OCI-LY1 (cell line): ENCODE results near the gene LRFN3.

Experiments used
- H2AFZ ChIP-seq: fragments of 200-600 bp; sonication (generic), shearing (Covaris generic); 2 replicates; pipeline ENCODE4 v1.6.0; 2014; ENCODE audit warnings: antibody characterized with exemption, mild to moderate bottlenecking, low read length
- H3F3A ChIP-seq: fragments of 200-600 bp; sonication (generic), shearing (Covaris generic); 2 replicates; pipeline ENCODE4 v1.6.0; 2014; ENCODE audit warnings: mild to moderate bottlenecking, antibody characterized with exemption, low read length, moderate library complexity; ENCODE audit not compliant: insufficient read depth
- H3K27ac ChIP-seq: fragments of 200-600 bp; sonication (generic); 2 replicates; pipeline ENCODE4 v1.5.1; 2014; ENCODE audit warnings: low read length, mixed run types, mild to moderate bottlenecking, low read depth; ENCODE audit not compliant: poor library complexity, severe bottlenecking
- H3K27me3 ChIP-seq: fragments of 200-600 bp; sonication (generic); 2 replicates; pipeline ENCODE4 v1.6.0; 2014; ENCODE audit warnings: antibody characterized with exemption, mild to moderate bottlenecking, low read length, moderate library complexity; ENCODE audit not compliant: insufficient read depth
- H3K36me3 ChIP-seq: fragments of 200-600 bp; sonication (generic); 2 replicates; pipeline ENCODE4 v1.6.1; 2014; ENCODE audit warnings: mild to moderate bottlenecking, antibody characterized with exemption, low read length, moderate library complexity, mixed read lengths; ENCODE audit not compliant: insufficient read depth
- H3K4me1 ChIP-seq: fragments of 200-600 bp; sonication (generic); 2 replicates; pipeline ENCODE4 v1.5.1; 2014; ENCODE audit warnings: mild to moderate bottlenecking, low read length, moderate library complexity; ENCODE audit not compliant: insufficient read depth, severe bottlenecking
- H3K4me2 ChIP-seq: fragments of 200-600 bp; sonication (generic), shearing (Covaris generic); 2 replicates; pipeline ENCODE4 v1.6.1; 2014; ENCODE audit warnings: low read length
- H3K4me3 ChIP-seq: fragments of 200-600 bp; sonication (generic); 2 replicates; pipeline ENCODE4 v1.5.1; 2014; ENCODE audit warnings: low read length, low read depth, mild to moderate bottlenecking, mixed read lengths; ENCODE audit not compliant: poor library complexity, severe bottlenecking
- H3K79me2 ChIP-seq: fragments of 200-600 bp; shearing (Covaris generic); 2 replicates; pipeline ENCODE4 v1.6.1; 2016; ENCODE audit warnings: mixed run types, low read length, mixed read lengths; ENCODE audit not compliant: insufficient read depth
- H3K9ac ChIP-seq: fragments of 200-600 bp; sonication (generic), shearing (Covaris generic); 2 replicates; pipeline ENCODE4 v1.6.1; 2014; ENCODE audit warnings: mild to moderate bottlenecking, low read length, mixed read lengths
- H3K9me2 ChIP-seq: fragments of 200-600 bp; sonication (generic), shearing (Covaris generic); 2 replicates; pipeline ENCODE4 v1.6.1; 2014; ENCODE audit warnings: low read depth, mild to moderate bottlenecking, low read length, mixed read lengths
- H3K9me3 ChIP-seq: fragments of 200-600 bp; shearing (Covaris generic); 2 replicates; pipeline ENCODE4 v1.6.1; 2014; ENCODE audit warnings: low read length, mixed read lengths
- H4K20me1 ChIP-seq: fragments of 200-600 bp; sonication (generic), shearing (Covaris generic); 2 replicates; pipeline ENCODE4 v1.6.0; 2016; ENCODE audit warnings: mild to moderate bottlenecking, low read length; ENCODE audit not compliant: insufficient read depth
- CTCF ChIP-seq: fragments of 200-600 bp; sonication (generic), shearing (Covaris generic); IDR thresholded peaks from 2 replicates; pipeline ENCODE4 v1.5.1; 2017; ENCODE audit warnings: mild to moderate bottlenecking, antibody characterized with exemption, low read length, moderate library complexity, mixed read lengths
- EZH2 ChIP-seq: fragments of 200-600 bp; sonication (generic), shearing (Covaris generic); IDR thresholded peaks from 2 replicates; pipeline ENCODE4 v1.8.0; 2017; ENCODE audit warnings: borderline replicate concordance, mixed run types, mild to moderate bottlenecking, antibody characterized with exemption, low read length, moderate library complexity, mixed read lengths

The LRFN3 gene

DNA sequence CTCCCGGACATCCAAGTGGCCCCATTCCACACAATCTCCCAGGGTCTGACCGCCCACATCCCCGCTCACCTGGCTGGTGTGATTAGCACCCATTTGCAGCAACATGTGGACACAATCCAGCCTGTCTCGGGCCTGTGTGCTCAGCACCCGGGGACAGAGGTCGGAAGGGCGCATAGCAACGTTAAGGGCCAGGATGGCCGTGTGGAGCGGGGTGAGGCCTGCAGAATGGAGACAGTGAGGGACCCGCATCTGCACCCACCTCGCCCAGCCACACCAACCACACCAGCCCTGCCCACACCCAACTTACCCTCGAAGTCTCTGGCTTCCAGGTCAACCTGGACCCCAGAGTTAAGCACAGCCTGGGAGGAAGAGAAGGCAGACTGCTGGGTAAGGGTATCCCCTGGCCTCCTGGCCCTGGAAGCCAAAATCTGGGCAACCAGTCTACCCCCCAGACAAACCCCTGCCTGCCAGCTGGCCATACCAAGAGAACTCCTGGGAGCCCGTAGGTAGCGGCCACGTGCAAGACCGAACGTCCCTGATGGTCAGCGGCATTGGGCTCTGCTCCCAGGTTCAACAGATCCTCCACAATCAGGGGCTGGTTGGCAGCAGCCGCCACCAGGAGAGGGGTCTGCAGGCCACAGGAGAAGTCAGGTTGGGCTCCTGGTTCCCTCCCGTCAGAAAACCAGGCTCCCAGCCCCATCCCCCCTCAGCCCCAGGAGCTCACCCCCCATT, 40.1 kb upstream of the LRFN3 start:
- Histone ChIP-seq H3F3A (no peaks in the 10 kb centered on the region), H3K9me3 (no peaks in the 10 kb centered on the region), H3K36me3 (peaks cover 62% of the 10 kb centered on the region), H3K9ac (no peak overlapping the region), H3K79me2 (0 out of 2 replicates have a peak, but pooled peaks cover 3% of the 10 kb centered on the region), H3K9me2 (no peaks in the 10 kb centered on the region), H3K4me2 (no peak overlapping the region), H3K4me1 (peaks cover 14% of the 10 kb centered on the region), H4K20me1 (no peaks in the 10 kb centered on the region), H3K4me3 (no peak overlapping the region), H2AFZ (no peak overlapping the region), H3K27ac (no peak overlapping the region), H3K27me3 (no peaks in the 10 kb centered on the region)
- no peak for TF ChIP-seq CTCF
- TF ChIP-seq EZH2: no peak

DNA sequence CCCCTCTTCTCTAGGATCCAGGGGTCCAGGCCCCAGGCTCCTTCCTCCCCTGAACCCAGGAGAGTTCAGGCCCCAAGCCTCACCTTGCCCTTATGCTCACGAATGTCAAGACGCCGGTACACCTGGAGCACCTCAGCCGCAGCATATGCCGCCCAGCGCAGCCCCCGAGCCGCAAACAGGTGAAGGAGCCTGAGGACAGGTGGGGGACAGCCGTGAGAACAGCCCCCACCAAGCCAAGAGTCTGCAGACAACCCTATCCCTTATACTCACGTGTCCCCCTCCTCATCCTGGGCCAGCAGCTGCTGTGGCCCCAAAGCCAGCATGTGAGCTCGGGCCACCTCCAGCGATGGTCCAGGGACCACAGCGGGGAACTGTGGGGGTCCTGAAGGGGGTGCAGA, 39.5 kb upstream of the LRFN3 start:
- H3K4me1 ChIP-seq: peaks cover 19% of the 10 kb centered on the region
- no peak overlapping the region for H3K9ac ChIP-seq
- no peaks in the 10 kb centered on the region for H3K9me3 ChIP-seq
- TF ChIP-seq EZH2 (no peak), CTCF (no peak)
- H3K4me3 ChIP-seq: no peak overlapping the region
- no peak overlapping the region for H3K27ac ChIP-seq
- H3K36me3 ChIP-seq: peaks cover 58% of the 10 kb centered on the region
- no peak overlapping the region for H2AFZ ChIP-seq
- no peaks in the 10 kb centered on the region for H3K27me3 ChIP-seq
- H3K9me2 ChIP-seq: no peaks in the 10 kb centered on the region
- no peaks in the 10 kb centered on the region for H4K20me1 ChIP-seq
- H3F3A ChIP-seq: no peaks in the 10 kb centered on the region
- 0 out of 2 replicates have a peak, but pooled peaks cover 3% of the 10 kb centered on the region for H3K79me2 ChIP-seq
- H3K4me2 ChIP-seq: no peak overlapping the region

GRCh38 chr19:35897706-35898451, 38.3 kb upstream of the LRFN3 start:
- H3K27ac ChIP-seq: peak overlapping the region; percentile 90
- H3K36me3 ChIP-seq: peaks cover 52% of the 10 kb centered on the region
- H3K79me2 ChIP-seq: 0 out of 2 replicates have a peak, but pooled peaks cover 3% of the 10 kb centered on the region
- H4K20me1 ChIP-seq: no peaks in the 10 kb centered on the region
- H3K9ac ChIP-seq: peak overlapping the region; percentile 82
- TF ChIP-seq EZH2 (no peak), CTCF (no peak)
- peak overlapping the region; percentile 76 for H3K4me3 ChIP-seq
- peak overlapping the region; percentile 75 for H3K4me2 ChIP-seq
- no peaks in the 10 kb centered on the region for H3F3A ChIP-seq
- peaks cover 32% of the 10 kb centered on the region for H3K4me1 ChIP-seq
- H3K9me3 ChIP-seq: no peaks in the 10 kb centered on the region
- H3K9me2 ChIP-seq: no peaks in the 10 kb centered on the region
- no peaks in the 10 kb centered on the region for H3K27me3 ChIP-seq
- no peak overlapping the region for H2AFZ ChIP-seq
